HG02678 (cell line): ENCODE measurements around the gene MREG.
"Not testable (repeated sequence)": the region's sequence is repeated elsewhere in the genome, so short reads cannot be mapped to it uniquely, and the experiment has no call there.

Experiments
- ATAC-seq: cut with Tn5 transposase; IDR thresholded peaks from one replicate; pipeline ENCODE4 v1.9.1; 2021; ENCODE audit warnings: mild to moderate bottlenecking, moderate library complexity; ENCODE audit not compliant: unreplicated experiment

The MREG gene

GRCh38 chr2:216021768-216022565 is 8.6 kb upstream of the MREG start:
- no peak for ATAC-seq

- ATAC-seq, result no peak
Measured at GRCh38 chr2:216018709-216019108, 5.4 kb upstream of the MREG start.

DNA sequence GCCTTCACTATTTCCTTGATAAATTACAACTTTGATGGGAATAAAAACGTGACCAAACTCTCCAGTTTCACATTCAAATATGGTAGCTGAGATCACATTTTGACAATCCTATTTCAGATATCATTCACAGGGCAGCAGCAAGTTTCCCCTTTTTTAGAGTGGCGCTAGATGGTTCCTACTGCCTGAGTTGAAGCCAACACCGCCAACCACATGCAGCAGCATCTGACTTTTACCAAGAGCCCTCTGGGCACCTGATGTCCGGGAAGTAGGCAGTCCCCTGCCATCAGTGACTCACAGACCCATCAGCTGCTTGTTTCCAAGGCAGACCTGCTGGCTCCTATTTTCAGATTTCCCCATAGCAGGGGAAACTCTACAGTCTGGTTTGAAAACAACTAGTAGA is 4.0 kb upstream of the MREG start:
- peak; percentile 25 for ATAC-seq

DNA sequence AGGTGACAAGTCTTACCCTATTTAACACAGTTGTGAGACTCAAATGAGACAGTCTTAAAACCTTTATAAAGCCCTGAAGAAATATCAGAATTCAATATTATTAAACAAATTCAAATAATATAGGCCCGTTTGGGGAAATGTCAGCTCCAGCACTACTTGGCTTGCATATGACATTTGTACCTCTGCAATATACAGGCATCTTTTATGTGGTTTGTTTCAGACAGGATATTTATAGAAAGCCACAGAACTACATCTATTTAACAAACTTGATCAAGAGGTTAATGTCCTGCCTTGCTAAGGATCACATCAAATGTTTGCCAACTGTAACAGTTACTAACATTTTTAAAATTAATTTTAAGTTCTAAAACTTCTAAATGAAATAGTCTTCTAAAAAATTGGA is 3.2 kb upstream of the MREG start:
- ATAC-seq, result no peak

DNA sequence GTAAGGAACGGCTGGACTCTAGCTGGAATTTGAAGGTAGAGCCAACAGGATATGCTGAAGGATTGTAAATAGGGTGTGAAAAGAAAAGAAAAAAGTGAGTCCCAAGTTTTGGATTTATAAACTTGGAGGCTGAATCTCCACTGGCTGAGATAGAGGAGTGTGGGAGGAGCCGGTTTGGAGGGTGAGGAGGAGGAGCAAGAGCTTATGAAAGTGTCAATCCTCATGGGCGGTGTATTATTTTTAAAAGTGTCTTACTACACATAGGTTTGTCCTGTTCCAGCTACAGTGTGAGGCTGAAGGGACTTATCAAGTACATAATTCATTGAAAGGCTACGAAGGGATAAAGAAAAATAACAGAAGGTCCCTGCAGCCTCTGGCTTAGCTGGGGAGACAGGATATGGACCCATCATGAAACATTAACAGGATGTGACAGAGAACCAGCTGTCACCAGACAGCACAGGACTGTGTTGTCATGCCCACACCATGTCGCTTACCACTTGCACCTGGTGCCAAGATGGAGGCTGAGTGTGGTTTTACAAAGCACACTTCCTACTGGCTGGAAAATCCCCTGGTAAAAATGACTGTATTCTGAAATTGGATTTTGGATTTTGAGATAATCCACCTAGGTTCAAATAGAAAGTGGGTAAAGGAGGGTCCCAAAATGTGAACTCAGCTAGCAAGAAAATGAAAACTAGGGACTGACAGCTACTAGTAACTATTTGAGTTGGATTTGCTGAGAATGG is 2.5 kb upstream of the MREG start:
- ATAC-seq, result peak; percentile 84

DNA sequence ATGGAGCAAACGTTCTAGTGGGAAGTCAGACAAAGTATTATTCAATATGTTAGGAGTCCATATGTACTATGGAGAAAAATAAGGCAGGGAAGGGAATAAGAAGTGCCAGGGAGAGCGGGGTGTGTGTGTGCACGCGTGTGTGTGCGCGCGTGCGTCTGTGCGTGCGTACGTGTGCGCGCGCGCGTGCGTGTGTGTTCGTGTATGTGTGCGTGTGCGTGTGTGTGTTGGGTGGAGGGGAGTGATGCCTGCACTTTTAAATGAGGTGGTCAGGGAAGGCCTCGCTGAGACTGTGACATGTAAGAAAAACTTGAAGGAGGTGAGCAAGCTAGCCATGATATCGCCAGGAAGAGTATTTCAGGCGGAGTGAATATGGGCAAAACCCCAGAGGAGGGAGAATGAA is 1.6 kb upstream of the MREG start:
- no peak for ATAC-seq

GRCh38 chr2:216014006-216014405 is 655 bp upstream of the MREG start:
- no peak for ATAC-seq

DNA sequence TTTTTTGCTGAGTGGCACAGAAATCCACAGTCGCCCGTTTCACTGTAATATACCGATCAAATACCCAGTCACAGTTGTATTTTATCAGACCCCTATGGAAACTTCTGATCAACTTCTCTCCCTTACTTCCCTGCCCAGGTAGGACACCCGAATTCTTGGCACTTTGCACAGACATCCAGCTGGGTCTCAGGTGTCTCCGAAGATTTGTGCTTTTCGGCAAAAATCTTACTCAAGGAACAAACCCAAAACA is 596 bp downstream of the MREG start:
- no peak for ATAC-seq

DNA sequence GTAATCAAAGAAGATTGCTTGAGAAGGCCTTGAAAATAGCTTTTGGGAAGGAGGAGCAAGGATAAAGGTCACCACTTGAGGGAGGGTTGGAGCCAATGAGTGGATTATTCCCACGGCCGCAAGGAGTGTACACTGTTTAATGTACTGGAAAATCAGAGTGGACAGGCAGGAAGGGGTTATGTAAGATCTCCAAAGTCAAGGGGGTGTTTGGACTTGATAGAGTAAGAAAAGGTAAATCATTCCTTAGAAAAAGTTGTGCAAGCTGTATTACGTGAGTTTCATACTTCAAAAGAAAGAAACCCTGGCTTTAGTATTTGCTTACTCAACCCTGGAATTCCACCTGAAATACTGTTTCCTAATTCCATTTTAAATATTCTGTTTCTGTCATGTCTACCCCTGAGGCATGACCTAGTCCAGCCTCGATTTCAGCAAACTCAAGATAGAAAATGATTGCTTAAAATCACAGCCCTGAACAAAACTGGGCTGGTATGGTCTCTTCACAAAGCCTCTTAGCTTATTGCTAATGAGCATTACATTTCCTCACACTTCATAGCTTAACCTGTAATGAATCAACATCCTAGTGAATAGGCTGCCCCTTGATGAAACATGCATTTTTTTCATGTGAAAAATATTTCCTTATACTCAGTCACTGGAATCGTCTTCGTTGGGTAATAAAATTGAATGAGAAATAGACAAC is 1.1 kb downstream of the MREG start:
- no peak for ATAC-seq

DNA sequence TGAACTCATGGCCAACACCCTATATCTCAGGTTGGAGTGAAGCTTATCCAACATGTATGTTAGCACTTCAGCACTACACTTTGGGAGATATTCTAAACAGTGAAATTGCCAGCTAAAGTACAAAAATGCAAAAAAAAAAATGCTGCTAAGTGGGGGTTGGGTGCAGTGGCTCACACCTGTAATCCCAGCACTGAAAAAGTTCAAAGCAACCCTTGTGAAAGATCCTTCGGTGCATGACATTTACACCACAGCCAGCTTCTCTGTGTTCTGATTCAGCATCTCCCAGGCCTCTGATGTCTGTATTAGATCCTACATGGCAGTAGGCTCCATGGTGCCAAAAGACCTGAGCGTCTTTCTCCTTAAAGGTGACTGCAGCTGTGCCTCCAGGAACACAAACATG is 4.1 kb downstream of the MREG start:
- not testable (repeated sequence) for ATAC-seq

GRCh38 chr2:216008387-216008786 is 5.0 kb downstream of the MREG start:
- ATAC-seq, result no peak

DNA sequence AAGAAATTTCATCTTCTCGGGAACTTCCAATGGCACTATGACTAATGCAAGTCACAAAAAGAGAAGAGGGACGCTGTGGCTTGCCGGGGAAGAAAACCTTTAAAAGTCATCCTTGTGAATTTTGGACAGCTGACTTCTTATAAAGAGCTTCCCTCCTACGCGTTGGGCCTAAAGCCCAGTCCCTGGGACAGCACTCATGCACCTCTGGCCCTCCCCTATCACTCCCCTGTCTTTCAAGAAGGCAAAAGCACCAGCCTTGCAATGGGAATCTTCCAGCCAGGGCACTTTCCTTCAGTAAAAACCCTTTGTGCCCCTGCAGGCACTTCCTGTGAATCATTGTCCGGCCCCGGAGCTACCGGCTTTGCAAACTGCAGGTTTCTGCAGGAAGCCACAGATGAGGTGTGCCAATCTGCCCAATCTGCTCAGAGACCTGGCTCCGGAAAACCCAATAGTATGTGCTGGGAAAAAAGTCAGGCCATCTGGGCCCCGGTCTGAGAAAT is 7.1 kb downstream of the MREG start:
- ATAC-seq, result peak; percentile 47

DNA sequence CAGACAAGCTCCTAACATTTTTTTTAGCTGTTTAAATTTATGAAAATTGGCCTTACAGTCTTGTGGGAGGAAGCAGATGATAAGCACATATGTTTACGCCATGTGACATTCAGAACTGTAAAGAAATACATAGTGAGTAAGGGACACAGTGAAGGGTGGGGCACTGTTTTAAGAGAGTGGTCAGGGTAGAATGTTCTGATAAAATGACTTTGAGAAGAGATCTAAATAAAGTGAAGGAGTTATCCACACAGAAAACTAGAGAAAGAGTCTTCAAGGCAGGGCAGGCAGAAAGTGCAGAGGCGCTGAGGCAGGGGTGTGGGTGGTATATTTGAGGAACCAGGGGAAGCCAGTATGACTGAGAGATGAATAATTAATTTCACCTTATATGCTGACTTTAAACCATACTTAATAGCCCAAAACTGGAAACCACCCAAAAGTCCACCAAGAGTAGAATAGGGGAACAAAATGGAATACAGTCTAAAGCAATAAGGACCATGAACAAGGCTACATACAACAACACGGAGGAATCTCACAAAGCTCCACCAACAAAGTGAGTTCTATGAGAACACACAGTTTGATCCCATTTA is 8.6 kb downstream of the MREG start:
- ATAC-seq, result peak; percentile 26

GRCh38 chr2:216003876-216004696 is 9.3 kb downstream of the MREG start:
- ATAC-seq, result no peak

- ATAC-seq, result no peak
Measured at GRCh38 chr2:216002693-216003092, 10.7 kb downstream of the MREG start.

- no peak for ATAC-seq
Measured at GRCh38 chr2:216002101-216002678, 11.2 kb downstream of the MREG start.

DNA sequence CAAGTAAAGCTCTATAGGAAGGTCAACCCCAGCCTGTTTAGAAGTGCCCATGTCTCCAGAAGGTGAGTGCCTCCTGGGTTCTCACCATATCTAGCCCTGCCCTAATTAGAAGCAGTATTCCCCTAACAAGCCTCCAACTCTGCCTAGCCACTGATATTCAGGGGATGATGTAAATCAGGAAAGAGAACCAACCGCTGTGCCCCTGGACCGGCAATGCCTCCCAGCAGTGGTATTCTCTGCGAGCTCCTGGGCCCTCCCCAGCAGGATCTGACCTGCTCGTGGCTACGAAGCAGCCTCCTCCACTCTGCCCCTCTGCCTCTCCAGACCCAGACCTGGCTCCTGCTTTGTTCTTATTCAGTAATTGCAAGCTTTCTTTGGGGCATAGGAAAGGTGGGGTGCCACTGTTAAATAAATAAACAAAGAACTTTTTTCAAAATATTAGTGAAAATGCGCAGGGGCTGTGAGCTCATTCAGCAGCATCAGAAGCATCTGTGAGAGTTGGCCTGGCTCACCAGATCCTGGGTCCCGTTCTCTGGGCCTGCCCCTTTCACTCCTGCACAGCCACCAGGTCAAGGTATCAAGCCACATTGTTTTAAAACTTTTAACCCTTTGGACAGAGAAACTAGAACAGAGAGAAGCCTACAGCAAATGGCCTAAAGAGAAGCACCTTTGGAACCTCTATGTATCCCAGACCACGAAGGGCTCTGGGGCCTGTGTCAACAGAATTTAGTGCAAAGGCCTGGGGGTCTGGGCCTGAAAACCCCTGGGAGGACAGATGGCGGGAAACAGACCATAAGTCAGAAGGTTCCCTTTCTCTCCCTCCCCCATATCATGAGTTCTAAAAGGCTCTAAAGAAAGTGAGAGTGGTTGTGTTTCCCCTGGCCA is 11.9 kb downstream of the MREG start:
- ATAC-seq, result peak; percentile 28

DNA sequence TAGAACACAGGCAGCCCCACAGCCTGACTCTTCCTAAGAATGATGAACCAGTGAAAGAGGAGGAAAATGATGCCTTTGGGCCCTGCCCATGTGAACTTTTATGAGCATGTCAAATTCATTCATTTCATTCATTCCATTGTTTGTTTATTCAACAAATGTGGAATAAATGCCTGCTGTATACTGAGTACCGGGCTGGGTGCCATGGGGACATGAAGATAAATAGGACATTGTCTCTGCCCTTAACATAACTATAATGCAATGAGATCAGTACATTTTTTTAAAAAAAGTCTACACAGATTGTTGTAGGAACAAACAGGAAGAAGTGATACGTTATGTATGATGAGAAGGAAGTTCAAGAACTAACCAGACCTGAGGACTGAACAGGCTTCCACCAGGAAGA is 14.7 kb downstream of the MREG start:
- no peak for ATAC-seq

- ATAC-seq, result no peak
Measured at GRCh38 chr2:215997219-215997618, 16.1 kb downstream of the MREG start.
